GM18858 (cell line): ENCODE results near the gene RUVBL2.
"Not testable (repeated sequence)": the region's sequence is repeated elsewhere in the genome, so short reads cannot be mapped to it uniquely, and the experiment has no call there.

Experiments
- ATAC-seq: cut with Tn5 transposase; IDR thresholded peaks from one replicate; pipeline ENCODE4 v1.9.1; 2021; ENCODE audit not compliant: unreplicated experiment

The RUVBL2 gene

GRCh38 chr19:49042177-49042576 lies 48.5 kb downstream of the RUVBL2 start:
- ATAC-seq, result no peak

DNA sequence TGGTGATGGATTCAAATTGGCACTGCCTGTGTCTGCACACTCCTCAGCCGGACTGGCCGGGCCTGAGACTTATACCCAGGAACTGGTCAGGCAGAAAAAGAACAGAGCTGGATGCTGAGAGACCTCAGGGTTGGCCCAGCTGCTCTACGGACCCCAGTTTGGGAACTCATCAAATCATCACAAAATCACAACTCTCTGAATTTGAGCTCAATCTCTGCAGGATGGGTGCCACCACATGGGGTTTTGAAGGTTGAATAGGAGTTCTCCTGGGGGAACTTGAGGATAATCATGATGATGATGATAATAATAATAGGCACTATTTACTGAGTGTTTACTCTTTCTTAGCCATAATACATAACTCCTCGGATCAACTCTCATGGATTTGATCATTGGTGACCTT lies 49.0 kb downstream of the RUVBL2 start:
- ATAC-seq, result not testable (repeated sequence)

- ATAC-seq, result not testable (repeated sequence)
Observed at GRCh38 chr19:49043548-49043947, 49.9 kb downstream of the RUVBL2 start, which contains the start of gene CGB5. CGB5 (plus strand) TSS chr19:49043848; CDS start chr19:49044210, 362 bp downstream.

DNA sequence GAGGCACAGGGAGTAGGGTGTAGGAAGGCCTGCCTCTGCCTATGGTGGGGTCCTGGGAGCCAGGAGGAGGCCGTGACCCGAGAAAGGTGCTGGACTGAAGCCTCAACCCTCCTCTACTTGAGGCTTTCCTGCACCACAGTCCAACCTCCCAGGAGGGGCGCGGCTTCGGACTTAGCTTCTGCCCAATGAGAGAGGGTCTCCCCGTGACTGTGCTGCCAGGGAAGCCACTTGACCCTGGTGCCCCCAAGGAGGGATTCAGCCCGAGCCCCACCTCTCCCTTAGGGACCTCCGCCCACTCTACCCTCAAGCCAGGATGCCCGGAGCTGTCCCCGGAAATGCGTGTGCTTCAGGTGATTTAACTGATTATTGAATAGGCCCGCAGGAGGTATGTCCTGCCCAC lies 55.3 kb downstream of the RUVBL2 start, which contains the start of gene CGB8:
TSS of gene CGB8 (minus strand) at position 101 of the 400 bp plus-strand sequence. CDS start 372 bp downstream, outside the sequence.
- not testable (repeated sequence) for ATAC-seq

DNA sequence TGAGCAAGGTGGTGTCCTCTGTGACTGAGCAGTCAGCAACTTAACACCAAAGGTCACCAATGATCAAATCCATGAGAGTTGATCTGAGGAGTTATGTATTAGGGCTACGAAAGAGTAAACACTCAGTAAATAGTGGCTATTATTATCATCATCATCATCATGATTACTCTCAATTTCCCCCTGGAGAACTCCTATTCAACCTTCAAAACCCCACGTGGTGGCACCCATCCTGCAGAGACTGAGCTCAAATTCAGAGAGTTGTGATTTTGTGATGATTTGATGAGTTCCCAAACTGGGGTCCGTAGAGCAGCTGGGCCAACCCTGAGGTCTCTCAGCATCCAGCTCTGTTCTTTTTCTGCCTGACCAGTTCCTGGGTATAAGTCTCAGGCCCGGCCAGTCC lies 56.1 kb downstream of the RUVBL2 start:
- not testable (repeated sequence) for ATAC-seq

DNA sequence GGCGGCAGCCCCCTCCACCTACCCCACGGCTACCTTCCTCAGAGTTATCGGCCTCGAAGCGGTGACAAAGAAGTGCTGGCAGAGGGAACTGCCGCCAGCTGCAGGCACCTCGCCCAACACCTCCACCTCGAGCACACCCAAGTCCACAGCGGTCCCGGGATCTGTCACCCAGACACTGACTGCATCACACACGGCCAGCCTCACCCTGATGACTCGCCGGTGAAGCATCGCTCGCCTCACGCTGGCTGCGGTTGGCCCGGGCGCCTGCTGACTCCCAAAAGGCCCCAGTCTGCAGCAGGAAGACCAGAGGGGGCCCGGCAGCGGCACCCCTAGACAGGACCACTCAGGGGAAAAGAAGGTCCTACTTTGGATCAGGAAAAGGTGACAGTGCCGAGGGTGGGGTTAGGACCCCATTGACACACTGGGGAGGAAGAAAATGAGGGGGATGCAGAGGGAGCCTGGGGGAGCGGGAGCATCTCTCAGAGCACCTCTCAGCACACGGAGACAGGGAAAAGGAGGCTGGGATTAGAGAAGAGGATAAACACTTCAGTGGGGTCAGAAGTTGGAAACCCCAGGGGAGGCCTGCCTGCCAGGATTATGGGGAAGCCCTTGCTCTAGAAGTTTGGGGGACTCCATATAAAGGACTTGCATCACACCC lies 56.8 kb downstream of the RUVBL2 start:
- not testable (repeated sequence) for ATAC-seq

DNA sequence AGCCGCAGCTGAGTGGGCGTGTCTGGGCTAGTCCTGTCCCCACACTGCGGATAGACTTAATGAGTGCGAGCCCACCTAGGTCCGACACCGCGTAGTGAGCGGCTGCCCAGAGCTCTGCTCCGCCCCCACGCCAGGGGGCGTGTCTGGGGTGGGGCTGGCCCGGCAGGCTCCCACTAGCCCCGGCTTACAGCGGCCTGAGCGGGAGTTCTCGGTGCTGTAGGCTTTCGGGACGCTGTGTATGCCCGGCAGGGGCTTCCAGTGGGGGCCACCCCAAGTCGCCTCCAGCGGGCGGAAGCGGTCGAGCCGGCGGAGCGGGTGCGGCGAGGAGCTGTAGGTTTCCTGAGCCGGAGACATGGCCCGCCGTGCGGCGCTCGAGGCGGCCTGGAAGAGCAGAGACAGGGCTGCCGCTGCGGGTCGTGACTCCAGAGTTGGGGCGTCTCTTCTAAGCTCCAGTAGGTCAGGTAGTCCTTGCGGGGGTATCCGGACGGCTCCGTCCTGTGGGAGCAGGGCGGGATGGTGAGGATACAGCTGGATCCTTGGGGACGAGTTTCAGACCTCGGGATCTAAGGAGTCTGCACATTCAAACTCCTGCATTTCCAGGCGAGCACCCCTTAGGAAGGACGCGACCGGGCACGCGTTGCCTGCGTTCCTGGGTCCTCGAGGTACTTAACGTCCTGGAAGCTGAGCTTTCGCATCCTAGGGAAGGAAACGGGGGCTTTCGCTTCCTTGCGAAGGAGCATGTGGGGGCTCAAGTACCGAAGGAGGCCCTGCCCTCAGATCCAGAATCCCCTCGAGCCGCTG lies 62.6 kb downstream of the RUVBL2 start:
- no peak for ATAC-seq

- ATAC-seq, result not testable (repeated sequence)
Observed at GRCh38 chr19:49056902-49057596, 63.4 kb downstream of the RUVBL2 start.

GRCh38 chr19:49057636-49058234 lies 64.0 kb downstream of the RUVBL2 start, which contains the start of gene CGB7:
CGB7 (minus strand) TSS chr19:49057749; CDS start chr19:49055375, 2,374 bp downstream.
- no peak for ATAC-seq

DNA sequence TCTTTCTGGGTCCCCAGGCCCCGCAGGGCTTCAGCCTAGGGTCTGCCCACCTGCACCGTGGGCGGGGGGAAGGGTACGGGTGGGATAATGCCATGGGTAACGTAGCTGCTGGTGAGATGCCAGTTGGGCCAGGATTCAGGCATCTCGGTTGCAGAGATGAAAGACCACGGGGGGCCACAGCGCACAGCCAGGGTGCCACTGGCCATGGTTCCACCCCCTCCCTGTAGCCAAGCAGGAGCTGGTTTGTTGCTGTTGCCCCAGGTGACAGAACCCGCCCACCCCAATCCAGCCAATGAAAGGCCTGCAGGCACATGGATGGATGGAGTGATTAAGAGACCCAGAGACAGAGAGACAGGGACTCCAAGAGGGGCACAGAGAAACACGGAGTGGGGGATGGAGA lies 64.9 kb downstream of the RUVBL2 start:
- no peak for ATAC-seq

DNA sequence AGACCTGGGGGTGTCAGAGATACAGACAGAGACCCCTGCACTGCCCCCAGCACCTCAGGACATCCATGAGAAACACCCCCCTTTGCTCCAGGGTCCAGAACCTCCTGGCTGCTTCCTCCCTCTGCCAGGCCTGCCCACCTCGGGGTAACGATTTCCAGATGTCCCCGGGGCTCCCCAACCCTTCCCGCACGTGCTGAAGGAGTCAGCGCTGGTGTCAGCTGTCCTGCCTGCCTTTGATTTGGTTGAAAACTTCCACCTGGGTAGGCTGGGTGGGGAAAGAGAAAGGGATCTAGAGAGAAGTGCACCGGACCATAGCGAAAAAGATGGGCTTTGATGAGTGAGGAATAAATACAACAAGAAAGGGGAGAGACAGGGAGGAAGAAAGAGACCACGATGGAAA lies 65.4 kb downstream of the RUVBL2 start:
- no peak for ATAC-seq

GRCh38 chr19:49061000-49061399 lies 67.3 kb downstream of the RUVBL2 start:
- no peak for ATAC-seq

- no peak for ATAC-seq
Observed at GRCh38 chr19:49061445-49061844, 67.8 kb downstream of the RUVBL2 start.

DNA sequence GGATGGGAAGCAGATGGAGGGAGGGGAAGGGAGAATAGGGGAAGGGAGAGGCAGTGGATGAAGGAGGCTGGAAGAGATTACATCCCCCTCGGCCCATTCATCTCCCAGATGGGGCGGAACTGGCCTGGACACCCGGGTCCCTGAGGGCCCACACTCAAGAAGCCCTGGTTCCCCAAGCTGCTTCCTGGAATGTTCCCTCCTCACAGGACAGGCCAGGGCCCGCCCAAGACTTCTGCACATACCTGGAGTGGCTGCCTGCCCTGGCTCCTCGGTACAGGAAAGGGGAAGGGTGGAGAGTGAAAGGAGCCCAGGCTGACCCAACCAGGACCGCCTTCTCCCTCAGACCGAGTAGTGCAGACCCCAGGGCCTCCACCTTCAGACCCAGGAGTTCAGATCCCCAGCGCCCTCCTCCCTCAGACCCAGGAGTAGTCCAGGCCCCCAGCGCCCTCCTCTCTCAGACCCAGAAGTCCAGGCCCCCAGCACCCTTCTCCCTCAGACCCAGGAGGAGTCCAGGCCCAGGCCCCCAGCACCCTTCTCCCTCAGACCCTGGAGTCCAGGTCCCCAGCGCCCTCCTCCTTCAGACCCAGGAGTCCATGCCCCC lies 70.4 kb downstream of the RUVBL2 start:
- no peak for ATAC-seq

- no peak for ATAC-seq
Observed at GRCh38 chr19:49064768-49065611, 71.3 kb downstream of the RUVBL2 start, which contains the start of gene NTF4. NTF4 (minus strand) TSS chr19:49064818; CDS start chr19:49061997, 2,821 bp downstream.
